H9 (cell line): Measurements from ENCODE around the gene KIF13A. TPM values are rescaled to one million over a fixed set of nuclear protein-coding genes. Genes with fewer than 3 reads are reported as not detected.

Experiments
- DNase-seq: peaks from one replicate; pipeline ENCODE4 v3.0.0-alpha.2; 2017
- H2AFZ ChIP-seq: one replicate; pipeline ENCODE4 v1.6.1; 2013; ENCODE audit warnings: mild to moderate bottlenecking, low read length, control low read depth, moderate library complexity
- H2AK5ac ChIP-seq: 2 replicates; pipeline ENCODE4 v1.6.1; 2013; ENCODE audit warnings: low read length, control low read depth, mixed read lengths; ENCODE audit not compliant: insufficient read length
- H2BK120ac ChIP-seq: one replicate; pipeline ENCODE4 v1.6.1; 2013; ENCODE audit warnings: low read depth, mild to moderate bottlenecking, low read length, control low read depth, inconsistent platforms; ENCODE audit not compliant: poor library complexity, severe bottlenecking
- H2BK12ac ChIP-seq: 2 replicates; pipeline ENCODE4 v1.6.1; 2013; ENCODE audit warnings: low read length, control low read depth, mixed read lengths, low read depth; ENCODE audit not compliant: insufficient read length
- H2BK15ac ChIP-seq: 2 replicates; pipeline ENCODE4 v1.6.1; 2013; ENCODE audit warnings: low read depth, low read length, control low read depth
- H2BK20ac ChIP-seq: one replicate; pipeline ENCODE4 v1.6.1; 2013; ENCODE audit warnings: low read depth, mild to moderate bottlenecking, low read length, control low read depth, inconsistent platforms; ENCODE audit not compliant: poor library complexity, severe bottlenecking
- H2BK5ac ChIP-seq: 2 replicates; pipeline ENCODE4 v1.6.1; 2013; ENCODE audit warnings: low read length, control low read depth, mixed read lengths; ENCODE audit not compliant: insufficient read length
- H3K14ac ChIP-seq: 2 replicates; pipeline ENCODE4 v1.6.1; 2013; ENCODE audit warnings: low read length, control low read depth; ENCODE audit not compliant: insufficient read depth
- H3K18ac ChIP-seq: 2 replicates; pipeline ENCODE4 v1.6.1; 2013; ENCODE audit warnings: low read depth, mild to moderate bottlenecking, mixed read lengths, low read length, control low read depth; ENCODE audit not compliant: insufficient read length
- H3K23ac ChIP-seq: 2 replicates; pipeline ENCODE4 v1.6.1; 2013; ENCODE audit warnings: low read length, control low read depth, mixed read lengths, low read depth; ENCODE audit not compliant: insufficient read length
- H3K23me2 ChIP-seq: 2 replicates; pipeline ENCODE4 v1.6.1; 2013; ENCODE audit warnings: low read depth, mild to moderate bottlenecking, mixed read lengths, low read length, control low read depth; ENCODE audit not compliant: insufficient read length, poor library complexity, severe bottlenecking
- H3K27ac ChIP-seq: 2 replicates; pipeline ENCODE4 v1.5.1; 2013; ENCODE audit warnings: low read length, control low read depth, mixed read lengths, low read depth; ENCODE audit not compliant: insufficient read length
- H3K27me3 ChIP-seq: 2 replicates; pipeline ENCODE4 v1.6.1; 2013; ENCODE audit warnings: low read length, control low read depth, inconsistent platforms; ENCODE audit not compliant: insufficient read depth
- H3K4ac ChIP-seq: 2 replicates; pipeline ENCODE4 v1.6.1; 2013; ENCODE audit warnings: low read depth, mild to moderate bottlenecking, control low read depth, inconsistent platforms, low read length, moderate library complexity
- H3K4me1 ChIP-seq: 2 replicates; pipeline ENCODE4 v1.6.1; 2013; ENCODE audit warnings: low read length, control low read depth, inconsistent platforms; ENCODE audit not compliant: insufficient read depth
- H3K4me2 ChIP-seq: 2 replicates; pipeline ENCODE4 v1.6.1; 2013; ENCODE audit warnings: low read length, control low read depth, mixed read lengths; ENCODE audit not compliant: insufficient read length, insufficient read depth
- H3K56ac ChIP-seq: 2 replicates; pipeline ENCODE4 v1.6.1; 2013; ENCODE audit warnings: low read depth, mild to moderate bottlenecking, mixed read lengths, low read length, control low read depth; ENCODE audit not compliant: insufficient read length
- H3K79me1 ChIP-seq: 2 replicates; pipeline ENCODE4 v1.6.1; 2013; ENCODE audit warnings: low read depth, mild to moderate bottlenecking, moderate library complexity, low read length, control low read depth, inconsistent platforms; ENCODE audit not compliant: insufficient read depth, poor library complexity, severe bottlenecking
- H3K79me2 ChIP-seq: 2 replicates; pipeline ENCODE4 v1.6.1; 2013; ENCODE audit warnings: low read length, control low read depth, inconsistent platforms; ENCODE audit not compliant: insufficient read depth
- H3K9ac ChIP-seq: 2 replicates; pipeline ENCODE4 v1.6.1; 2013; ENCODE audit warnings: low read length, control low read depth, mixed read lengths; ENCODE audit not compliant: insufficient read length; ENCODE audit errors: extremely low read depth
- H3K9me3 ChIP-seq: one replicate; pipeline ENCODE4 v1.6.1; 2013; ENCODE audit warnings: low read depth, low read length, inconsistent platforms; ENCODE audit not compliant: control insufficient read depth
- H3T11ph ChIP-seq: one replicate; pipeline ENCODE4 v1.6.1; 2013; ENCODE audit warnings: mild to moderate bottlenecking, low read length, control low read depth, inconsistent platforms
- H4K20me1 ChIP-seq: one replicate; pipeline ENCODE4 v1.6.1; 2013; ENCODE audit not compliant: control insufficient read depth, insufficient read length, insufficient read depth
- H4K5ac ChIP-seq: 2 replicates; pipeline ENCODE4 v1.6.1; 2013; ENCODE audit warnings: low read depth, mild to moderate bottlenecking, mixed read lengths, low read length, control low read depth; ENCODE audit not compliant: insufficient read length
- H4K8ac ChIP-seq: replicated peaks from 2 replicates; pipeline ENCODE4 v1.6.1; 2013; ENCODE audit warnings: low read length, control low read depth, mixed read lengths, low read depth; ENCODE audit not compliant: insufficient read length
- H4K91ac ChIP-seq: 2 replicates; pipeline ENCODE4 v1.6.1; 2013; ENCODE audit warnings: low read depth, mild to moderate bottlenecking, moderate library complexity, mixed read lengths, low read length, control low read depth; ENCODE audit not compliant: insufficient read length
- H3K27ac Mint-ChIP-seq, 3 experiments: 2 replicates in 2 of 3; 3 replicates in 1 of 3; pipeline ENCODE4 v1.8.0; 2020 to 2021; ENCODE audit warnings: mixed read lengths in 3 of 3, mild to moderate bottlenecking in 1 of 3, moderate library complexity in 1 of 3
- H3K27me3 Mint-ChIP-seq: 2 replicates; pipeline ENCODE4 v1.8.0; 2021; ENCODE audit warnings: low read depth, mild to moderate bottlenecking, moderate library complexity, mixed read lengths
- H3K36me3 Mint-ChIP-seq, 3 experiments: 2 replicates in 2 of 3; 3 replicates in 1 of 3; pipeline ENCODE4 v1.8.0; 2020 to 2021; ENCODE audit warnings: low read depth in 3 of 3, mixed read lengths in 3 of 3; ENCODE audit not compliant: insufficient read depth in 1 of 3
- H3K4me1 Mint-ChIP-seq, 2 experiments: 2 replicates each; pipeline ENCODE4 v1.8.0; 2020; ENCODE audit warnings: mixed read lengths in 2 of 2
- H3K4me3 Mint-ChIP-seq, 2 experiments: 2 replicates in 1 of 2; 3 replicates in 1 of 2; pipeline ENCODE4 v1.8.0; 2020 to 2021; ENCODE audit warnings: mild to moderate bottlenecking in 2 of 2, mixed read lengths in 2 of 2, moderate library complexity in 1 of 2
- H3K9me3 Mint-ChIP-seq, 2 experiments: 2 replicates in 1 of 2; 3 replicates in 1 of 2; pipeline ENCODE4 v1.8.0; 2020; ENCODE audit warnings: mild to moderate bottlenecking in 2 of 2, mixed read lengths in 2 of 2, moderate library complexity in 1 of 2
- CTCF ChIP-seq: fragments of 200-600 bp; sonication (generic); conservative IDR thresholded peaks from 3 replicates; pipeline ENCODE4 v1.8.0; 2021; ENCODE audit warnings: antibody characterized with exemption, mild to moderate bottlenecking
- whole genome bisulfite sequencing: extraction: QIAGEN DNeasy Blood & Tissue Kit; methylation state at CpG from one replicate; pipeline ENCODE4 v1.1.7; 2013; ENCODE audit warnings: missing lambda C conversion rate, low lambda C conversion rate, mixed read lengths; ENCODE audit not compliant: insufficient read length; ENCODE audit errors: extremely low coverage; 5-methylcytosine and 5-hydroxymethylcytosine counted together
- total RNA-seq: library from RNA; stranded (reverse); gene quantifications from 2 replicates; pipeline ENCODE4 v1.2.1, GENCODE V29; 2021

Gene KIF13A
- total RNA-seq, 1 experiment from 2014 or later = 38.2 TPM

GRCh38 chr6:17932330-17932852 lies 55.0 kb downstream of the KIF13A start:
- Histone ChIP-seq H3K4me1 (peaks cover 9% of the 10 kb centered on the region; the same call in 1 of the 2 replicates), H3K9me3 (no peaks in the 10 kb centered on the region), H3K14ac (no peak overlapping the region), H2AFZ (no peak overlapping the region), H2AK5ac (no peak overlapping the region), H2BK120ac (no peak overlapping the region), H2BK20ac (no peak overlapping the region), H3K4me2 (no peak overlapping the region), H3K79me1 (peaks cover 2% of the 10 kb centered on the region), H2BK5ac (no peak overlapping the region), H4K20me1 (no peaks in the 10 kb centered on the region), H4K91ac (no peak overlapping the region), H3K23me2 (no peaks in the 10 kb centered on the region), H3K27ac (no peak overlapping the region), H2BK15ac (no peak overlapping the region), H3K18ac (no peak overlapping the region), H3K27me3 (no peaks in the 10 kb centered on the region), H3K9ac (no peak overlapping the region), H3K79me2 (peaks cover 4% of the 10 kb centered on the region; the same call in 1 of the 2 replicates), H3K23ac (no peak overlapping the region), H2BK12ac (no peak overlapping the region), H3T11ph (no peak overlapping the region), H4K5ac (no peak overlapping the region), H4K8ac (no peak overlapping the region), H3K56ac (no peak overlapping the region), H3K4ac (no peak overlapping the region)
- no peak for DNase-seq
- TF ChIP-seq CTCF = no peak
- WGBS = no CpG with 5 or more reads among the region's 5 CpGs
- no peaks in the 10 kb centered on the region for H3K36me3 Mint-ChIP-seq
- H3K4me1 Mint-ChIP-seq = peaks cover 41 to 50% of the 10 kb centered on the region in 2 experiments
- no peaks in the 10 kb centered on the region for H3K9me3 Mint-ChIP-seq
- H3K27me3 Mint-ChIP-seq = no peaks in the 10 kb centered on the region; the same call in 1 of the 2 replicates
- peak overlapping the region; percentile 41 to 76 (median 59); a peak in 6 of 7 replicates for H3K27ac Mint-ChIP-seq
- no peak overlapping the region for H3K4me3 Mint-ChIP-seq
